HG03457 (cell line): ENCODE data around the gene USP6NL.

Experiments used
- ATAC-seq: cut with Tn5 transposase; IDR thresholded peaks from one replicate; pipeline ENCODE4 v1.9.1; 2021; ENCODE audit warnings: moderate number of reproducible peaks; ENCODE audit not compliant: unreplicated experiment

Gene USP6NL

DNA sequence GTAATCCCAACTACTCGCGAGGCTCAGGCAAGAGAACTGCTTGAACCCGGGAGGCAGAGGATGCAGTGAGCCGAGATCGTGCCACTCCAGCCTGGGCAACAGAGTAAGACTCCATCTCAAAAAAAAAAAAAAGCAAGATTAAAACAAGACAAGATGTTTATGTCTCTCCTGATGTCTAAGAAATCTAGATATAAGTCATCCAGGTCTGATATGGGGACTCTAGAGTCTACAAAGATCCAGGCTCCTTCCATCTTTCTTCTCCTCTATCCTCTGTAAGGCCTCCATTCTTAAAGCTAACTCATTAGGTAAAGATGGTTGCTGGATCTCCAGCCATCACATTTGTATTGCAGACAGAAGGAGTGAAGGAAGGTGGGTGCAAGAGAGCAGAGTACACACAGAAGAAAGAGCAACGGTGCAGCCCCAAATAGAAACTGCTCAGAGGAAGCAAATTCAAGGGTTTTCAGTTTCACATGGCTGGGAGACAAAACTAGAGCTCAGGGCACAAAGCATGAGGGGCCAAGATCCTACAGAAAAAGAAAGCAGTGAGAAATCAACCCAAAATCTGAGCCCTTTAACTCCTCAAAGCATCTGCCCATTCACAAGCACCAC lies 57.6 kb downstream of the USP6NL start:
- ATAC-seq = peak; percentile 75

DNA sequence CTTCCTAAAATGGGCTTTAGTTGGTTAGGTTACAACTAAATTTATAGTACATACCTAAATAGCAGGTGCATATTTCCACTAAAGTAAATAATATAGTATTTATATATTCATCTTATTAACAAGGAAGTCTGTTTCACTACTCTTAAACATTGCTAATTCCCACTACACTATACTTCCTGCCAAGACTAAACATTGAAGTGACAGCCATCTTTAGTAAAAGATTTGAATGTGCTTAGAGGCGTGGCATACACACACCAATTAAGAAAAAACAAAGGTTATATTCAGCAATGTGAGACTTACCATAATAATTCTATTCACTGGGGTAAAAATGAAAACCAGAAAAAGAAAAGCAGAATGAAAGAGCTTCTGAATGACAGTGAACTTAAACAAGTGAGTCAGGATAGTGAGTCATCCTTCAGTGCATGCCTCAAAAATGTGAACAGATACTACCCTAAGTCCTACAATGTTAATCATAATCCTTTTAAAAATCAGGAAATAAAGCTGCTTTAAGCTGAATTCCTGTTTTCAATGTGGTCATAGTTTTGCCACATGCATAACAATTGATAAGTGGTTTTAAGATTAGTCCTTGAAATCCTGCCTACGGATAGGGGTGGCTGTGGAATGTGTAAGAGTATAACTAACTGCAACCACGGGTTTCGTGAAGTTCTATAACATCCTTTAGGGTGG lies 59.4 kb downstream of the USP6NL start:
- ATAC-seq = no peak

DNA sequence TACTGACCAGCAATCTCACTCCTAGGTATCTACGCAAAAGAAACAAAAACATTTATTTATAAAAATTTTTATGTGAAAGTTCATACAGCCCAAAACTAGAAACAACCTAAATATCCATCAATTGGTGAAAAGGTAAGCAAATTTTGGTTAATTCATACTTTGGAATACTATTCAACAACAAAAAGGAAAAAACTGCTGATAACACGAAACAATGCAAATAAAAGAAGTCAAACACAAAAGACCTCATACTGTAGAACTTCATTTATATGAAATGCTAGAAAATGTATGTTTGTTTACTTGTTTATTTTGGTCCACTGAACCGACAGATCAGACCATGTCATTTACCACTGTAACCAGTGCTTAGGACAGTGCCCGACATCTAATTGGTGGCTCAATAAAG lies 60.3 kb downstream of the USP6NL start:
- no peak for ATAC-seq

DNA sequence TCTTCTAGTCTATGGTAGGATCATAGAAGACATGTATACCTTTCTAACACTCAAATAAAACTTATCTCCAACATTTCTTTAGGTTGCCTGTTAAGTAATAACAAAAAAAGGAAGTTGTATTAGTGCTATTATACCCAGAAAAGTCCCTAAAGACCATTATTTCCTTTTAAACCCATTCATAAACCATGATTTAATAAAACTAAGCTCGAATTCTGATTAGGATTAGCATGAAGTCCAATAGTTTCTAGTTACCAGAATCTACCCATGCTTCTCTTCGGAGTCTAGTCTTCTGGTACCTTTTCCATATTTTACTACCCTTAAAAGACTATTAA lies 62.7 kb downstream of the USP6NL start:
- no peak for ATAC-seq

DNA sequence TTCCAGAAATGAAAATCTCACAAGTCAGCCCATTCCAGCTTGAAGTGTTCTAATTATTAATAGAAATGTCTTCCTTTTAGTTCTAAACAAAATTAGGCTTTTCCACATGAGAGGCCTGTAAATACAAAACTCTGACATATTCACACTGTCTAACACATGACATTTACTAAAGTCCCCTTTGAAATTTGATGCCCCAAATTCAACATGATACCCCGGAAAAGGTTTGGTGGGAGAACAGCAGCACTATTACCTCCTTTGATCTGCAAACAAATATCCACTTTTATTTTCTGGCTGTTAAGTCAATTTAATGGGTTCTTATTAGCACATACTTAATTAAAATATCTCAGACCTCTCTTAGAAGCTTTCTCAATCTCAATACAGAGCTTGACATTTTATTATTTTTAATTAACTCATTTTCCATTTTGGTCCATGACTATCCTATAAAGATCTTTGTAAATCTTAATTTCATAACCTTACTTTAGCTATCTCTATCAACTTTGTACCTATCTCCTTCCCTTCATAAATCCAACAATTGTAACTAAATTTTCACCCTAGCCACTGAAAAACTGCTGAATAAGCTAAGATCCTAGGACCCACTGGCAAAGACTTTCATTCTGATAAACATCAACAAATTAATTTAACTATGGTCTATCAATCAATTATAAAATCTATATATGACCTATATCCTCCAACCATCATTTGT lies 63.2 kb downstream of the USP6NL start:
- ATAC-seq = no peak

DNA sequence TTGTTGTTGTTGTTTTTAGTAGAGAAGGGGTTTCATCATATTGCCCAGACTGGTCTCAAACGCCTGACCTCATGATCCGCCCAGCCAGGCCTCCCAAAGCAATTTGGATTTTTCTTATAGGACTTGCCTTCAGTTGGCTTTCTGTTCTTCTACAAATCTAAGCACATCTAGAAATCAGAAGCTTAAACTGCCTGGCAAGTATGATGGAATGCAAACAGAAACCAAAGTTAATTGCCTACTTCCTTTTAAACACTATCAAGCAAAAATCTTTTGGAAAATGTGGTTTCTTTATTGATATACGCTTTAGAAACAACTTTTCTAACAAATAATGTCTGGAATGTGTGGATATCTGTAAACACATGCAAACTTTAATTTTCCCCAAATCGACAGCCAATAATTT lies 64.9 kb downstream of the USP6NL start:
- no peak for ATAC-seq

DNA sequence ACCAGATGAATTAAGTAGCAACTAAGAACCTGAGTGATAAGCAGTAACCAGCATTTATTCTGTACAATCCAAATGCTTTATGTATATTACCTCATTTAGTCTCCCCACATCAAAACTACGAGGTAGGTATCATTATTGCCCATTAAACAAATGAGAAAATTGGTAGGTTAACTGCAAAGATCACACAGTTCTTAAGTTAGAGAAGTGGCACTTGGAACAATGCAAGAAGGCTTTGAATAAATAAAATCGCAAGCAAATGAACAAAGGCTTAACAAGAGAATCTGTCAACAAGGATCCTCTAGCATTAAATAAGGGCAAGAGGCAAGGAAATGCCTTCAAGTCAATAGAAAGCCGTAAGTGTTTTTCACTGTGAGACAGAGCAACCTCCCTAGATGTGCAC lies 70.2 kb downstream of the USP6NL start:
- ATAC-seq = no peak

DNA sequence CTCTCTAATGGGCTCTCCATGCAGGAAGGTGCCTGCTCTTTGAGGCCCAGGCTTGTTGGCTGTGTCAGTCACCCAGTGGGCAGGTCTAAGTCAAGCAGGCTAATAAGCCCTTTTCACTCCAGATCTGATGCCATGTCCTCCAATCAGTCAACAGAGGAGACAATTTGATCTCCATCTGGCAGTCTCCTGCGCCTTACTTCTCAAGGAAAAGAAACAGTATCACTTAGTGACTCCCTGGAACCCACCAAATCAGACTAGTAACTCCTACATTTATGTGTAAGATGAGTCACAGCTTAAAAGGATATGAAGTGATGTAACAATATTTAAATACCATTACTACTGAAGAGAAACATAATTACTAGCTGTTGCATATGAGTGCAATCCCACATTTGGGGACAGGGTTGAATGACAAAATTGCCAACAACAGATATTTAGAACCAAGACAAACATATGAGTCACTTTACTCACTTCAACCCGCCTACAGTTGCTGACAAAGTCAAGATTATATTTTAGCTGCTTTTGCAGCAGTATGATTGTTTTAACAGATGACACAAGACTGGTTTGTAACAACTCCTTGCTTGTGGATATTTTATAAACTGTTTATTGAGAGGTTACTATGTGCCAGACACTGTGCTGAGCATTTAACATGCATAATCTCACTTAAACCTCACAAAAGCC lies 72.1 kb downstream of the USP6NL start:
- ATAC-seq = no peak

DNA sequence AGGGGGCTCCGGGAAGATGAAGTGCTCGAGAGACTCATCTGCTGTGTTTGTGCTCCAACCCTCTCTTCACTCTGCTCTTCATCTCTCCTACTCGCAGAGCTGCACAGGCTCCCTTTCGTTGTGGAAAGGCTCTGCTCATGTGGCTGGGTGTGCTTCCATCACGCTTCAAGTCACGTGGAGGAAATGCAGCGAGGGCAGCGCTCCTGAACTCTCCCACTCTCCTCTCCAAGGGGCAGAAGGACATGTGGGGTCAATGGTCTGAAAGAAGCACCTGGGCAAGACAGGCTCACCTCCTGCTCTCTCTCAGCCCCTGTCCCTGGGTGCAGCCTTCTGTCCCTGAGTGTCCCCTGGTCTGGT lies 72.6 kb downstream of the USP6NL start:
- ATAC-seq = no peak

DNA sequence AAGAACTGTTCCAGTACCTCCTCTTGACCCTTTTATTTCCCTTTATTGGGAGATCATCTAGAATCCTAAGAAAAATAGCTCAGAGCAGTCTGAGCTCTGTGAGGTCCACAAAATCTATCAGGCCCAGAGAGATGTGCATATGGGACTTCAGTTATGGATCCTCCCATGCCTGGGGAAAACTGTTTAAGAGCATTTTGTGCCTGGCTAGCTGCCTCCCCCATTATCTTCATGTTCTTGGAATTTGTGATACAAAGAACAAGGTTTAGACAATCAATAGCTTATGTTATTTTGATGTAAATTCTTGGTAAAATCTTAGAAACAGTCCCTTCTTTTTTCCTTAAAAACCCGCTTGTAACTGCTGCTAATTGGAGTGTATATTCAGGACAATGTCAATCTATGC lies 75.2 kb downstream of the USP6NL start:
- ATAC-seq = no peak

DNA sequence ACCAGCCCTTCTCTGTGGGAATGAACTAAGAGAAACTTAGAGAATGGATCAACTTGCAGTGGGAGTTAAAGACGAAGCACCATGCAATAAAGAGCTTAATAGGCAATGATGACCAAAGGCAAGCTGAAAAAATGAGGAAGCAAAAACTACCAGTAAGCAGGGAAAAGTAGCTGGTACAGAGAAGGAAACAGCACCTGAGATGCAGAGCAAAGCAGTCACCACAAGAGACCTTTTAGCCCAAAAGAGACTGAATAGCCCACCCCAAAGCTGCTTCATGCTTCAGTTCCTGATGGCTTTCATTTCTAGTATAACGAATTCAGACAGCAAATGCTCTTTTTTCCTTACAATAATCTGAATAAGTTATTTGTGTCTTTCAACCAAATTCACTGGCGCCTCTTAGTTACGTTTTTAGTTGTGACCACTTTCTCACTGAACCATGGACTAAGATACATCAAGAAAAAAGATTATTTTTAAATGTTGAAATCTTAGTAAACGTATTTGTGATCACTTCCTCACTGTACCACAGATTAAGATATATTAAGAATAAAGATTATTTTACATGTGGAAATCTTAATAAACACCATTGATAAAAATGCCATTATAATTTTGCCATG lies 76.0 kb downstream of the USP6NL start:
- no peak for ATAC-seq

DNA sequence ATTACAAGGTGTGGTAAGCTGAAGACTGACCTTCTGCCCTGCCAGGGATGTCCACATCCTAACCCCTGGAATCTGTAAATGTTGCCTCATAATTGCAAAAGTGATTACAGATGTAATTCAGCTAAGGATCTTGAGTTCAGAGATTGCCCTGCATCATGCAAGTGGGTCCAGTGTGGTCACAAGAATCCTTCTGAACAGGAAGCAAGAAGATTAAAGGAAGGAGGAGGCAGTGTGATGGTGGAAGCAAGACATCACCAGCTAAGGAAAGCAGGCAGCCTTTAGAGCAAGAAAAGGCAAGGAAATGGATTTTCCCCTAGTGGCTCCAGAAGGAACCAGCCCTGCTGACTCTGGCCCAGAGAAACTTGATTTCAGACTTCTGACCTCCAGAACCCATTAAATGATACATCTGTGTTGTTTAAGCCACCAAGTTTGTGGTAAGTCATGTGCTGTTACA lies 78.1 kb downstream of the USP6NL start:
- no peak for ATAC-seq

DNA sequence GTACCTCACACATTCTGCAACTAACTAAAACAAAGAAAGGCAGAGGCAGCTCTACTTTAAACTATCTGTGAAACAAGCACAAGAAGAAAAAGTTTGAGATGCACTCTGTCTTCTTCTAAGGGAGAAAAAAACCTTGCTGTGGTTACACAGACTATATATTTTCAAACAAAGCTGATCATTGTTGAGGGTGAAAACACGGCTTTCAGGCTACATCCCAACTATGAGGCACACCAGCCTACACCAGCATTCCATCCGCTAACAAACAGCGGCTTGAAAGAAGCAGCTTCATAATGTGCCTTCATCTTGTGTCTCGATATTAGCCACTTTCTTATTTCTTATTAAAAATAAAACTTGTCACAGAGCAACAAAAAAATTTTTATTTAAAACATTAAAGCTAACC lies 79.1 kb downstream of the USP6NL start:
- ATAC-seq = no peak

DNA sequence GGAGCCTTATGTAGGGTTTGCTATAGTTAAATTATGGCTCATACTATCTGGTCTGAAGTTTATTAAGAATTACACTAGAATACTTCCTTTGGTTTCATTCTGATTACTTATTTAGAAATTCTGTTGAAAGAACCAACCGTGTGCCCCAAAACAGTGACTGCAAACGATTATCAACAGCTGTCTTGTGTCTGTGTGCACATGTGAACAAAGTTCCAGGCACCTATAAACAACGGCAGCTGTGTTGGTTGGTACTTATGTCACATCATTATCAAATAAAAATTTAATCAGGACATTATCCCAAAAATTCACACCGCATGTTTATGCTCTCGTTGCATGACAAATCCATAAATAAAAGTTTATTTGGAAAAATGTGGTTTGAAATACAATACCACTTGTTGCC lies 80.6 kb downstream of the USP6NL start:
- ATAC-seq = no peak

DNA sequence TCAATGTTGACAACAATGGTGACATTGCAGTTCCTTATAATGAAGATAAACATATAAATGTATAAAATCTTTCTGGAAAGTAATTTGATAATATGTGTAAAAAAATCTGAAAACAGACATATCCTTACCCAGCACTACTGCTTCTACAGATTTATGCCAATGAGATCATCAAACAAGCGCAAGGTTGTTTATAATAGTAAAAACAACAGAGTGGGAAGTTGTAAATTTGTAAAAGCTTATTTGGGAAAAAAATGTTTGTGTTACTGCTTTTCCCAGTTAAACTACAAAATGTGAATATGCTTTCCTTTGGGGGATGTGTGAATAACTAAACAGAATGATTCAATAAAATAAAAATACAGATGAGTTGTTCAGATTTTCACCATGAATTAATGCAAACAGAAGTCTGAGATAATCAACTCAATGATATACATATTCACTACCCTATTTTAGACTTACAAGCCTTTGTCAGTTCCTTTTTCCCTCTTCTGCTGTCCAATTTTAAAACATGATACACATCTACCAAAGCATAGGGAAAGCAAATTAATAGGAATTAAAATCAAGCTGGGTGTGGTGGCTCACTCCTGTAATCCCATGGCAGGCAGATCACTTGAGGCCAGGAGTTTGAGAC lies 82.1 kb downstream of the USP6NL start:
- no peak for ATAC-seq

DNA sequence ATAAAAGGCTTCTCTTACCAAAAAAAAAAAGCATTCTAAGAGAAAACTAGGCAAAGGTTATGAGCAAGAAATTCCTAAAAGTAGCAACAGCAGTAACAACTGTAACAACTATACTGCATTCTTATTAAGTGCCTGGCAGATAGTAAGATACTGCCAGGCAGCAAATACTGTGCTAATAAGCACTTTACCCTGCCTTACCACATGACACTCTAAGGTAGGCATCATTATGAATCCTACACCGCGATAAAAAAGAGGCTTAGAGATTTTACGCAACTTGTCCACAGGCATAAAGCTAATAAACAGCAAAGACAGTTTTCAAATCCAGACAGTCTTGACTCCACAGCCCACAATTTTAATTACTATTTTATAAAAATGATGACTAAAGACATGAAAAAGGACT lies 83.2 kb downstream of the USP6NL start:
- no peak for ATAC-seq

DNA sequence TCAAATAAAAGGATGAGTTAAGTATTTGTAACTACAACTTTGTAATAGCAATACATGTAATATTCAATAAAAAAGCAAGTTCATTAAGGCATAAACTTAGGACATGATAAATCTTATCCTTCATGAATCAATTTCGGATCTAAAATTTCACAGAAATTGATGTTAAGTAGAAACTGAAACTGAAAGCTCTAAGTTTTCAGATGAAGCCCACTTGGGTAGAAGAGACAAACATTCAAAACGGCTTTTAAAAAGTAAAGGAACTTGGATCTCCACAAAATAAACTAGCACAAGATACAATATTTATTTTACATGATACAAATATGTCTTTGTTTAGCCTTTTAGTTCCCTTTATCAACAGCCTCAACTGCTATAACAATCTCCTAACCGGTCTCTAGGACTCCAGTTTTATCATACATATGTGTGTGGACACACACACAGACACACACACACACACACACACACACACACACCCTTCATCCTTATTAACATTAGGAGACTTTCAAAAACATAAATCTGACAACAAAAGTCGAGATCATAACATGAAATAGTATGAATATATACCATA lies 83.7 kb downstream of the USP6NL start:
- ATAC-seq = no peak

DNA sequence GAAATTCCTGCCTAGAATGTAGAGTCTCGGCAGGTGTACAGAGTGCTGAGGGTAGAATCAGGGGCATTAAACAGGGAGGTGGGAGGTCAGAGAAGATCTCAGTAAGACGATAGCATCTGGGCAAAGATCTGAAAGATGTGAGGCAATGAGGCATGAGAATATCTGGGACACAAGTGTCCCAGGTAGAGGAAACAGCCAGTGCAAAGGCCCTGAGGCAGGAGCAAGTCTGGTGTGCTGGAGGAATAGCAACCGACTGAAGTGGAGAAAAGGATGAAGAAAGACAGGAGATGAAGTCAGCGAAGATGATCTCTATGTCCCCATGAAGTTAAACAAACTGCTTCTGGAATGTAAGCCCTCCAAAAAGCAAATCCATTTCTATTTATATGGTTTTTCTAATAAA lies 84.4 kb downstream of the USP6NL start:
- ATAC-seq = no peak

DNA sequence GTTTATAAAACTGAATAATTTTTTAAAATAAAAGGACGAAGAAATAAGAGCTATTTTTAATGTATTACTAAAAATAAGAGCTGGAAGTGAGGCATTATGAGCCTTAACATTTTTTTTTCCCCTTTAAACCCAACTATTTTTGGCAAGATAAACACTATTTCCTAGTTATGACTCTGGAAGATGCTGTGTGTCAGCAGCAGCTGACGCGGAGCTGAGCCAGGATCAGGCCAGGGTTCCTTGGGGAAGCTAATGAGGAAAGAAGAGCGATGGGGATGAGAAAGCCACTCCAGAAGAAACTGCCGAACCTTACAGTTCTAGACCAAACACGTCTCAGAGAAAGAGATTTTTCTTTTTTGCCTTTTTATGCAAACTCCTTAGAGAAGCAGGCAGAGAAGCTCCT lies 85.9 kb downstream of the USP6NL start:
- no peak for ATAC-seq

DNA sequence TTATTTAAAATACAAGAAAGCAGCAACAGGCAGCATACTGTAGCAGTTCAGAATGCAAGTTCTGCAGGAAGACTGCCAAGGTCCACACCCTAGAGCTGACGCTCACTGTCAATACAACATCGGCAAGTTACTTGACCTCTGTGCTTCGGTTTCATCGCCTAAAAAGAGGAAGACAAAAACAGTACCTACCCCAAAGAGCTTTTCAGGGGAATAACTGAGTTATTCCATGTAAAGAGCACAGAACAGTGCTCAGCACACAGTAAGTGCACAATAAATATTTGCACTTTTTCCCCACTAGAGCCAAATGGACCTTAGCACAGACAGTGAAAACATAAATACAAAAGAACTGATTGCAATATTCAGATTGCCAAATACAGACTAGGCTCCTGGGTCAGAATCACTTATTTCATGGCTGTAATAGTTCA lies 88.6 kb downstream of the USP6NL start:
- no peak for ATAC-seq

DNA sequence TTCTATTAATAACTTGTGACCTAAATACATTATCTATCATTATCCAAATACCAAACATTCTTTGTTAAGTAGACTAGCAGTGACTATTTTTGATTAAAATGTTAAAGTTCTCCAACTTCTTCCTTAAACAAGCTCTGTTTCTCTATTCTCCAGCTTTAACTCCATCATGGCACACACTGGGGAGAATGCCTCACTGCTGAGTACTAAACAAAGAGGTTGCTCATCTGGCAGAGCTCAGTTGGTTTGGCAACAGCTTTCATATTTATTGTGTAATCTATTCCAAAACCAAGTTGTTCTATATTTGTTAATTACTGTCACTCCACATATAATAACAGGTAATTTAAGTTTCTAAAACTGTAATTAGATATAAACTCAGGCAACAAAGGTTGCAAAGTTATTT lies 89.6 kb downstream of the USP6NL start:
- no peak for ATAC-seq
